GM18873 (cell line): ENCODE data around the gene MACROH2A2.
"Not testable (repeated sequence)": the region's sequence is repeated elsewhere in the genome, so short reads cannot be mapped to it uniquely, and the experiment has no call there.

Experiments used
- ATAC-seq: cut with Tn5 transposase; IDR thresholded peaks from one replicate; pipeline ENCODE4 v1.9.1; 2021; ENCODE audit warnings: mild to moderate bottlenecking, moderate library complexity, moderate number of reproducible peaks; ENCODE audit not compliant: unreplicated experiment, low FRiP score

MACROH2A2 gene

GRCh38 chr10:70052462-70053217 is at the start of gene MACROH2A2:
Gene MACROH2A2, plus strand, starts transcription at chr10:70052846. Its CDS starts 22,813 bp downstream, at chr10:70075659.
- ATAC-seq = no peak

DNA sequence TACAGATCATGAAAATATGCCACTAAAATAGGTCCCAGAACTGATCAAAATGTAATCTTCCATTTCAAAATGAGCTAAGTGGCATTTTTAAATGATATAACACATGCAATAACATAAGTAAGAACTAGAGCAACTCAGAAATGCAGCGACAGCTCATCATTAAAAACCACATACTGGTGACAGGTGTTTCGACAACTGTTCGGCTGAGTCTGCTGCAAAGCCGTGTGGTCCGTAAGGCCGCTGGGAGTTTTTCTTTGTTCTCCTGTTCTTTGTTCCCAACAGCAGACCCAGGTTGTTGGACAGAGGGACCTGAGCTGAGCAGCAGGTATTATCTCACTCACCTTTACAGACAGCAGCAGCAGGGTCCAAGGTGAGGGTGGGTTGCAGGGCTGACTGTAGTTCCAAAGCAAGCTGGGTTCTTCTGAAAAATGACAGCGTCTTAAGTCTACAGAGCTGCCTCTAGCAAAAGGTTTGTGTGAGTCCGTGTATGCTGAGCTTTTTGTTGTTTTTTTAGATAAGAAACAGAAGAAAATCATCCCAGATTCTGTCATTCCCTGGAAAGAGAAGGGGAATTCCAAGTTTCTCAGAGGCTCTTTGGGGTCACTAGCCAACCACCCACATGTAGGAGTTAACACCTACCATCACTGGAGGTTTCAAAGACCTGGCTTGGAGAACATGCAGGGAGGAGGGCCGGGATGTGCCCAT is 45.4 kb upstream of the MACROH2A2 start:
- ATAC-seq = no peak

- no peak for ATAC-seq
Observed at GRCh38 chr10:70031215-70031614, 21.4 kb upstream of the MACROH2A2 start.

DNA sequence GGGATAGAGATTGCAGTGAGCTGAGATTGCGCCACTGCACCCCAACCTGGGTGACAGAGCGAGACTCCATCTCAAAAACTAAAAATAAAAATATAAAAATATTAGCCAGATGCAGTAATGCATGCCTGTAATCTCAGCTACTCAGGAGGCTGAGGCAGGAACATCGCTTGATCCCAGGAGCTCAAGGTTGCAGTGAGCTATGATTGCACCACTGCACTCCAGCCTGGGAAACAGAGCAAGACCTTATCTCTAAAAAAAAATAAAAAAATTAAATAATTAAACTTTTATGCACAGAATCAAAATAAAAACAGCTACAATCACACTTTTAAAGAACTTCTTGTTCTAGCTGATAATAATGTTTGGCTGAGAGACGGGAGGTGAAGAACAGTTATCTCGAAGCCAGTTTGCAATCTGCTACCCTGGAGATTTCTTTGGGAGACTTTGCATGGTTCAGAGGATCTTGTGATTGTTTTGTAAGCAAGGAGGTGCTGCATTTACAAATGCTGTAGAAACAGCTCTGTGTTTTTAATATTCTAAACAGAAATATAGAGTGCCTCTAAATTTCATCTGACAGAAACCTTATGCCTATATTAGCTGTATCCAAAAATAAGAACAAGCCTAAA is 19.9 kb upstream of the MACROH2A2 start:
- ATAC-seq = no peak

DNA sequence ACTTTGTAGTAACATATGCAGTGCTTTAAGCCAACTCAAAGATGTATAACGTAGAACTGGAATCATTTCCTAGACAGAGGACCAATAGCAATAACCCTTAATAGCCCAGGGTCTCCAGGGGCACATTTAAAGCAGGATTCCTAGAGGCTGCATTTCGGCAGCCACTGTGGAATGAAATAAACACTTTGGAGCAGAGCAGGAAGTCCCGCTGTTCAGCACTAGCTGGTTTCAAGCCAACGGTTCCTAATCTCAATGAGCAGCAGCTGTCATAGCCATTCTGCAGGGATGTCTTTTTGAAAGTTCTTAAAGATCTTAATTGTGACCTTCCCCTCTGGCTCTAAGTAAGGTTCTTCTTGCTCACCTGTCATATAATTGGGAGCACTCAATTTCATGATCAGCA is 18.4 kb upstream of the MACROH2A2 start:
- no peak for ATAC-seq

DNA sequence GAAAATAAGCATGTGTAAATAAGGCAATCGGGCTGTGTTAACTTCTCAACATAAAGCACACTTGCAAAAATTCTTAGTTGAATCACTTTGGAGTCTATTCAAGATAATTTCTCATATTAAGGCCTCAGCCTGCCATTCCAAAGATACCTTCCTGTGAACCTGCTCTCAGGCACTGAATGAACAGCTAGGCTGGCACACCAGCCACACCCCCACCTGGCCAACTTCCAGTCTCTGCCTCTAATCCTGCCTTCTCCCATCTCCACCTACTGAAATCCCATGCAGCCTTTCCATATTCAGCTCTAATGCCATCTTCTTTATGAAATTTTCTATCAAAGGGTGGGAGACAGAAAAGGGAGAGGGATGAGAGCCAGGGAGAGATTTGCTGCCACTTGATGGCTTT is 17.1 kb upstream of the MACROH2A2 start:
- no peak for ATAC-seq

GRCh38 chr10:70038923-70039322 is 13.7 kb upstream of the MACROH2A2 start:
- no peak for ATAC-seq

GRCh38 chr10:70041016-70041415 is 11.6 kb upstream of the MACROH2A2 start:
- no peak for ATAC-seq

GRCh38 chr10:70041739-70042138 is 10.9 kb upstream of the MACROH2A2 start:
- ATAC-seq = not testable (repeated sequence)

GRCh38 chr10:70047066-70047465 is 5.6 kb upstream of the MACROH2A2 start:
- not testable (repeated sequence) for ATAC-seq

- no peak for ATAC-seq
Observed at GRCh38 chr10:70048030-70048723, 4.5 kb upstream of the MACROH2A2 start.

DNA sequence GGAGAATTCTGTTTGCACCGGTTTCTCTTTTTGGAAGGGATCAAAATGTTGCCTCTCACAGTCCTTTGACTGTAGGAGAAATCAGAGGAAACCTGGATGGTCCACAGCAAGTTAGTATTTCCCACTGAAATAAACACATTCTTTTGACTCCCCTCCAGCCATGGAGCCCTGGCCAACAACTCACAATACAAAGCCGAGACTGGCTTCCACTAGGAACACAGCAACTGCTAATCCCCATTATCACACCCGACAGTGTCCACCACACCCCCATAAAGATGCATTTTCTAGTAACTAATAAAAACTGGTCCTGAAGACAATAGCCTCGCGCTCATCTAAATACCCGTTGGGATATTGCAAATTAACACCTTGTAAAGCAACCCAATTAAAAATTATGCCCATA is 798 bp upstream of the MACROH2A2 start:
- ATAC-seq = no peak

GRCh38 chr10:70053218-70053840 is 683 bp downstream of the MACROH2A2 start:
- ATAC-seq = no peak

GRCh38 chr10:70053841-70054288 is 1.2 kb downstream of the MACROH2A2 start:
- ATAC-seq = no peak

- ATAC-seq = no peak
Observed at GRCh38 chr10:70054902-70055301, 2.3 kb downstream of the MACROH2A2 start.

GRCh38 chr10:70055550-70055949 is 2.9 kb downstream of the MACROH2A2 start:
- no peak for ATAC-seq

GRCh38 chr10:70057306-70057705 is 4.7 kb downstream of the MACROH2A2 start:
- ATAC-seq = no peak

GRCh38 chr10:70060389-70060788 is 7.7 kb downstream of the MACROH2A2 start:
- no peak for ATAC-seq

GRCh38 chr10:70063418-70064098 is 10.9 kb downstream of the MACROH2A2 start:
- ATAC-seq = no peak

- no peak for ATAC-seq
Observed at GRCh38 chr10:70064486-70064885, 11.8 kb downstream of the MACROH2A2 start.
